ENCODE data around the gene ARHGDIB. TPM values are rescaled to one million over a fixed set of nuclear protein-coding genes. Genes with fewer than 3 reads are reported as not detected.
A peak's percentile ranks its signal among the peaks of the same experiment; 100 is the strongest.

Gene ARHGDIB
- 36.6 TPM for polyA plus RNA-seq (ENCODE audit: insufficient read length)

DNA sequence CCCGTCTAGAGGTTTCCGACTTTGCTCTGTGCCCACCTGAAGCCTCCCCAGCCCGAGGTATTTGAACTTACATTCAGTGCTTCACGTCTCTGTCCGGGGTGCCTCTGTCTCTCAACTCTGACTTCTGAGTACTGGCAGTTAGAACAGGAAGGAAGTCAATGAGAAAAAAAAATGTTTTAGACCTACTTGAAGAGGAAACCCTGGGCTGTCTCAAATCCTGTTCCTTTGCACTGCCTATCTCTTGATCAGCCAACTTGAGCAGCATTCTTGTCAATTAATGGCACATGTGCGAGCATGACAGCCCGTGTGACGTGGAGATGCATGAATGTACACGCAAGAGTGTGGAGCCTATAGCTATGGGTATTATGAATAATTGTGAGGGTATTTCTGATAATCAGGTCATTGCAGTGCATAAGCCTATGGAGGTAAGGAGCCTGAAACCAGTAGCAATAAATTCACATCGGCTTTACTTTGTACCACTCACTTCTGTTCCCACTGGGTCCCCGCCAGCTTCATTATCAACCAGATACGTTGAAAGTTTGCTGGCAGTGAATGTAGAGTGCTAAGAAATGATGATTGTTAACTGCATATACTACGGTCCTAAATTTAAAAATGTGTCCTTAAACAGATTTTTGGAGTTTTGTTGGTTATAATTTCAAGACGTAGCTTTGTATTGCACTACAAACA, at the start of gene ARHGDIB:
Gene ARHGDIB, minus strand, starts transcription at position 136 of the 687 bp plus-strand sequence. CDS start 10,889 bp downstream, outside the sequence.
- no peak for DNase-seq

DNA sequence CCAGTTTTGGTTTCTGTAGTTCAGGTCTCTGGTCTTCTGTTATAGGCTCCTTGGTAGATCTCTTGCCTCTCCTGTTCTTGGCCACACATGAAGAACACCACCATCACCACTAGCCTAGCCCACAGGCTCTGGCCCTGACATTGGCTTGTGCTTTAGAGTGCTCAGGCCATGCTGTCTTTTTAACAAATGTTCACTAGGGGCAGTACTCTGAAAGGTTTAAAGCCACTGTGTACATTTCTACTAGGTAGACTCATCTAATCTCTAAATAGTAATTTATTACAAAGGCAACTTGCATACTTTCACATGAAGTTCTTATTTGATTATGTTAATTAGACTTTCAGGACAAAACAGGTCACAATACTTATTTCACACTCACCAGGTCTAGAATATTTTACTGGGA, 49.8 kb upstream of the ARHGDIB start:
- DNase-seq, result no peak

DNA sequence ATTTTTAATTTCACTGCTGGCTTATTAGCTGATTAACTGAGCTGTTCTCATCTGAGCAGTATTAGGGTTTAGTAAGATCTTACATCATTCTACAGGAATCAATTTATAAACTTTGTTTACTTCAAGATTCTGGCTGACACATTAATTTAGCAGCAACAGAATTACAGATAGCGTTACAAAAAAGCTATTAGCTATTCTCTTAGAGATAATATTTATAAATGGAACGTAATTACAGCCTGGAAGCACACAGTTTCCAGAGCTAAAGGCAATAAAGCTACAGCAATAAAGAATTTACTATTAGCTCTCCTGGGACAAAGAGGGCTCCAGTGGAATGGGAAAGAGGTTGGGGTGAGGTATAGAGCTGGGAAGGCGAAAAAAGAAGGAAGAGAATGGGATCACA, 46.1 kb upstream of the ARHGDIB start:
- DNase-seq, result no peak

DNA sequence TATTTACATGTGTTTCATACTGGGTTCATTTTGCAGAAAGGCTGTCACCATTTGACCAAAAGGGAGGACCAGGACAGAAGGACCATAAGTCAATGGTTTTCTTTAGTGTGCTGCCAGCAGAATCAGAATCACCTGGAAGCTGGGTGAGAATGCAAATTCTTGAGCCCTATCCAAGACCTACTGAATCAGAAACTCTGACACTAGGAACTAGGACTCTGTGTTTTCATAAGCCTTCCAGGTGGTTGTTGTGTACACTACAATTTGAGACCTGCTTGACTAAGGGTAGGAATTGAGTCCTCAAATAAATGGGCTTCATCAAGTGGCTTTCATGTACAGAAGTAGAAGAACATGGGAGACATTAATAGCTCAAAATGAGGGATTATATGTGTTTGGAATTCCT, 43.7 kb upstream of the ARHGDIB start:
- no peak for DNase-seq

DNA sequence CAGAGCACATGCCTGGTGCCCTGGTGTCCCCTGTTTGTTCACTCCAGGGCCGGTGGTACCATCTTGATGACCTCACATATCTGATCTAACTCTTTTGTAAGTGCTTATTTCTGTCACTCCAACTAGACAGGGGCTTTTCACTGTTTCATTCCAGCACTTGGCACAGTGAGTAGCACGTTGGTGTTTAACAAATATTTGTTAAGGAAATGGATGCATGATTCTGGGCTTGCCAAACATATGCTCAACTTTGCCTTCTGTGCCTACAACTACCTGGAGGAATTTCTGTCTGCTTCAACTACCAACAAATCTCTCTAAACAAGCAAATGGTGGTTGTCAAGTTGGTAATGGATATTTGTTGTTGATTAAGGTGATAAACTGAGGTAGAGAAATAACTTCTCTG, 43.0 kb upstream of the ARHGDIB start:
- DNase-seq, result no peak

DNA sequence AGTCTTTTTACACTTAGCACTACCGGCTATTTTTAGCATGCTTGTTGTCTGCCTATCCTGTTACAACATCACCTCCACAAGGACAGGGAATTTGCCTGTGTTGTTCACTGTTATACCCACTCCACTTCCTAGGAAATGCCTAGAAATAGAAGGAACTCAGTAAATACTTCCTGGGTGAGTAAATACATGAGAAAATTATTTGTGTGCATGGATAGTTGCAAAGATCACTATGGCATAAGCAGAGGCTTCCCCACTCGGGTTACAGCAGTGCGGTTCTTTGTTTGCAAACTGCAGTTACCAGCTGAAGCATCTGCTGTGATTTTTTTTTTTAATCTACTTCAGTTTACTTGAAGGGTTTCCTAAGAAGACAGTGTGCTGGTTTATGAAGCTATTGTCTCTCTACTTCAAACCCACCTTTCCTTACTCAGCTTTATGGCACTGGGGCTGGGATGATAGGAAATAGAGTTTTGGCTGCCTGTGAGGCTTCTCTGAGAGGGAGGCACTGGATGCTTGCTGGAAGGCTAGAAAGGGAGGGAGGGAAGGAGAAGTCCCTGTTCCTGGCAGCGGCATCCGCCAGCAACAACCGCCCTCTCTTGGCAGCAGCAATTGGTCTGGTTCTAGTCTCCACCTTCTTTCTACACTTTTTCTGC, 40.5 kb upstream of the ARHGDIB start:
- peak; percentile 38 for DNase-seq

DNA sequence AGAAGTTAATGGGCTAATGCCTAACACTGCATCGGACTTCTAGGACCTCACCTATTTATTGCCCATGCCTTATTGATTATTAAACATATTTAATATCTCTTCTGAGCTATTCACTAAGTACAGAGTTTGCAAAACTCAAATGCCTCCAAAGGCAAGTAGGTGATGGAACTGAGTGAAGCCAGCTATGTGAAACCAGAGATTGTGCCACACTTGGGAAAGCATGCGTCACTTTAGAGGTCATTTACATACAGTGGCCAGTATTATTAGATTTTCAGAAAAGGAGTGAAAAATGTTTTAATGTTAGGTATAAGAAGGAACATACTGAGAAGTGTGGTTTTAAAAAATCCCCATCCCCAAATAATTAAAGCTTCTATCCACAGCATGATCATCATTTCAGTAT, 39.2 kb upstream of the ARHGDIB start:
- DNase-seq, result no peak

DNA sequence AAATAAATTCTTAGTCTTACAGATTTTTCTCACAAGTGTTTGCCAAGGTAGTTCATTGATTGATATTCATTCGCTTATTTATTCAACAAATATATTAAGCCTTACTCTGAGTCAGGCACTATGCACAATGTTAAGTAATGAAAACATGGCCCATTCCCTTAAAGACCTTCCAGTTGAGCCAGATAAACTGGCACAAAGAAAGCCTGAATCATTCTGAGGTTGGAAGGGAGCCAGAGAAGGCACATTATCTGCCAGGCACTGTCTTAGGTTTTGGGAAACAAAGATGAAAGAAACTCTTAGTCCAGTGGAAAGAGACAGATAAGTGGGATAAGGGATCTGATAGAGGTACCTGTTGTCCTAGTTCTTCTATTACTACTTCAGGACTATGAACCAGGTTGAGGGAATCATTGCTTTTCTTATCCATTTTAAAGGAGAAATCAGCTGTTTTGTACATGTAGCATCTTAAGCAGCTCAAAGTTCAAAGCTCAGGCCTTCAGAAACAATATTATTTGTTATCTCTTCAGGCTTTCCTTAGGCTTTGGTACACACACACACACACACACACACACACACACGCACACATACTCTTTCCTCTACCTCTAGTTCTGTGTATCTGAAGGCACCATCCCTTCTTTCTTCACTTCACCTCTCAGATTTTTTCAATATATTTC, 38.4 kb upstream of the ARHGDIB start:
- no peak for DNase-seq

DNA sequence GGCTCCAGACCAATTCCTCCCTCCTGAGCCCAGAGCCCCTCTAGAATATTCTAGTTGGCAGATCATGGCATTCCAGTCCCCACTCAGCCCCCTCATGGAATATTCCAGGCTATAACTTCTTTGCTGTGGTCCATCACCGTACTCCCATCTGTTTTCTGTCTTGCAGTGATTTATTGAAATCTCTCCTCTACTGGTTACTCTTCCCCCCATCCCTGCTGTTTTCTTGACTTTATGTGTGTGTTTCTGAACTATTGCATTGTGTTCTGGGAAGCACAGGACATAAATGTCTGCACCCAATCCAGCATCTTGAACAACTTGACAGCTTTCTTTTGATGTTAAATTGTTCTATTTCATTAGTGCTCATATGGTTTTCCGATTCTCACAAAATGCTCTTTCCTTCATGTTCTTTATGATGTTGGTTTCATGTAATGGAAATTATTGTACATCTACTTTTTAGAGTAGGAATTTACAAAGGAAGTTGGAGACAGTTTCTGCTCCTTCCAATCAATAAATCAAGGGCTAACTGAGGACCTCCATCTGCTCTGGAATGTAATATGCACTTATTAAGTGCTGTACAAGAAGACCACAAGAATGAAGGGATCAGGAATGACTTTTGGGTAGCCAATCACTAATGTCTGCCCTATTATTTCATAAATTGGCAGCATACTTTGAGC, 37.8 kb upstream of the ARHGDIB start:
- no peak for DNase-seq

DNA sequence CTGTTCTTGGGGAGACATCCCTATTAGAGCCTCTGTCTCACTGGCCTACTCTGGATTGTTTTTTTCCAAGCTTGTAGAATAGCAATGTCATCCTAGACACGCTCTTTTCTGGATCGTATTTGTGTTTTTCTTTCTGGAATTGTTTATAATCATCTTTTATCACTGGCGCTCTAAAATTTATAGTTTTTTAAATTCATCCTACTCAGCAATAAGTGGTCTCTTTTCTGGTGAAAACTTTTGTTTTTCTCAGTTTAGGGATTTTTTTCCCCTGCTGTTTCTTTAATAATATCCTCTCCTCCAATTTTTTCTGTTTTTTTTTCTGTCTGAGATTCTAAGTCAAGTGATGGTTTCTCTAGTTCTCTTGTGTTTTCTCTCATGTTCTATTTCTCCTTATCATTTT, 36.6 kb upstream of the ARHGDIB start:
- no peak for DNase-seq

DNA sequence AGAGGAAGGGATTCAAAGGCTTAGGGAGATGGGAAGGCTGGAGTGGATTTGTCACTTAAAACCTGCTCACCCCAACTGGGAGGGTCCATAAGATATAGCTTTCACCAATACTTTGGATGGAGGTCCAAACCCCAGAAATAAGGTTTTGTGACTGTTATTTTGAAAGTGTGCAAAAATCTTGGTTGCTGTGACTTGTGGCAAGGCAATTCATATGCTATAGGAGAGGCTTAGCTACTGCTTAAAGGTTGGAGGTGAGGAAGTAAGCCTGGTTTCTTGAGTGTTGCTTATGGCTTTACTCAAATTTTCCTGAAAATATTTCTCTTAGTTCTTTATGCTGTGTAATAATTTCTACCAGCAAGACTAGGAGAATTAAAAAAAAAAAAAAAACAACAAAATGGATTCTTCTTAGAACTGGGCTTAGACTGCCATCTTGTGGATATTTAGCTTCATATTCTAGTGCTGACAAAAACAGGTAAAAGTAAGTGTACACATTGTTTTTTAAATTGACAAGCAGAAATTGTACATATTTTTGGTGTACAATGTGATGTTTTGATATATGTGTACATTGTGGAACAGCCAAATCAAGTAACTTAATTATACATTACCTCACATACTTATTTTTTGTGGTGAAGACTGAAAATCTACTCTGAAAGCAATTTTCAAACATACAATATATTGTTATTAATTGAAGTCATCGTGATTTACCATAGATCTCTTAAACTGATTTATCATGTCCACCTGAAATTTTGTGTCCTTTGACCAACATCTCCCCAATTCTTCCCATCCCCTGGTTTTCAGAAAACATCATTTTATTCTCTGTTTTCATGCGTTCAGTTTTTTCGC, 34.4 kb upstream of the ARHGDIB start:
- DNase-seq, result no peak

DNA sequence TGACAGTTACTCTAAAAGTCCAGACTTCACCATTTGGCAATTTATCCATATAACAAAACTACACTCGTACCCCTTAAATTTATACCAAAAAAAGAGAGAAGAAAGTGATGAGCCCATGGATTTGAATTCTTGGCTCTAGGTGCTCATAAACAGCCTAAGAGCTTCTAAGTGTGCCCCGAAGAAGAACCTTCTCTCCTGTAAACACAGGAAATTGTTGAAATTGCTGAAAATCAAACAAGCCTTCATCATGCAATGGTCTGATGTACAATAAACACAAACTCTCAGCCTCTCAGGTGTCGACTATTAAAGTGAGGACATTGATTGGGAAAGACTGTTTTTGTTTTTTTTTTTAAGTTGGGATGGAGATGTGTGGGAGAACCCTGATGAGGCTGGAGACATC, 33.2 kb upstream of the ARHGDIB start:
- no peak for DNase-seq

DNA sequence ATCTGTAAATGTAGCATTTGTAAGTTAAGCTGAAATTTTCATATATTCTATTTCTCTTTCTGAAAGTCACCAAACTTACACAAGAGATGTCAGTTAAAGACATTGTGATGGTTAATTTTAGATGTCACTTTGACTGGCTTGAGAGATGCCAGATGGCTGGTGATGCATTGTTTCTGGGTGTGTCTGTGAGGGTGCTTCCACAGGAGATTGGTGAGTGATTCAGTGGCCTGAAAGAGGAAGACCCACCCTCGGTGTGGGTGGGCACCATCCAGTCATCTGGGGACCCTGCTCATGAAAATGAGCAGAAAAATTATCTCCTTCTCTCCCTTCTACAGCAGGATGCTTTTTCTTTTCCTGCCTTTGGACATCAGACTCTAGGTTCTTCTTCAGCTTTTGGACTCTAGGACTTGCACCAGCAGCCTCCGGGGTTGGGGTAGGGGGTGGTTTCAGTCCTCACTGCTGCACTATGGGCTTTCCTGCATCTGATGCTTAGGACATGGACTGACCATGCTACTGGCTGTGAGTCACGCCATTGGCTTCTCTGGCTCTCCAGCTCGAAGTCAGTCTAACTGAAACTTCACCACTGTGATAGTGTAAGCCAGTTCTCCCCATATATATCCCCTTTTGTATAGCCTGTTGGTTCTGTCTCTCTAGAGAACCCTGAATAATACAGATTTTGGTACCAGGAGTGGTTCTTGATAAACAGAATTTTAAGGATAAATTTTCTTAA, 32.3 kb upstream of the ARHGDIB start:
- no peak for DNase-seq

DNA sequence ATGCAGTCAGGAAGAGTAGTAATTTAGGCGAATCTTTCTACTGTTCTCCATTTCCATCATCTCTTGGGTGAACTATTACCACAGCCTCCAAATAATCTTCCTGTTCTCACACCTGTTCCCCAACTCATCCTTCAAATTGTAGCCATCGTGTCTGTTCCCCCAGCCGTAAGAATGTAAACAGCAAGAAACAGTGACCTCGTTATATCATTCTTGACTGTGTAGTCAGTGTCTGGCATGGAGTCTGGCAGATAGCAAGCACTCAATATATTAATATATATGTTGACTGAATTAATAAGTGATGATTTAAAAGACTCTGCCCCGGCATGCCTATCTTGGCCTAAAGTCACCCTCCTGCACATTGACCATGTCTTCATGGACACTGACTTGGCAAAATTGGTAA, 31.7 kb upstream of the ARHGDIB start:
- DNase-seq, result no peak

DNA sequence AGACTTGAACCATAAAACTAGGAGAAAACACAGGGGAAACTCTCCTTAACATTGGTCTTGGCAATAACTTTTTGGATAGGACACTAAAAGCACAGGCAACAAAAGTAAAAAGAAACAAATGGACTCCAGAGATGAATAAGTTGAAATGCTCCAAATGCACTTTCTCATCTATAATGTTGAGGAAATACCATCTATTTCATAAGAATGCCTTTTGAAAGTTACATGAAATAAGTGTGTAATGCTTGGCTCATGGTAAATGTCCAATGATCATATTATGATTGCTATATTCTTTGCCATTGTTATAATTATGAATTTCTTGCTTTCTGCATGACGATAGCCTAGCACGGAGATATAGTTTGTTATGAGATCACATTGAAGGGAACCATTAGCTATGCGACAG, 31.3 kb upstream of the ARHGDIB start:
- DNase-seq, result no peak

DNA sequence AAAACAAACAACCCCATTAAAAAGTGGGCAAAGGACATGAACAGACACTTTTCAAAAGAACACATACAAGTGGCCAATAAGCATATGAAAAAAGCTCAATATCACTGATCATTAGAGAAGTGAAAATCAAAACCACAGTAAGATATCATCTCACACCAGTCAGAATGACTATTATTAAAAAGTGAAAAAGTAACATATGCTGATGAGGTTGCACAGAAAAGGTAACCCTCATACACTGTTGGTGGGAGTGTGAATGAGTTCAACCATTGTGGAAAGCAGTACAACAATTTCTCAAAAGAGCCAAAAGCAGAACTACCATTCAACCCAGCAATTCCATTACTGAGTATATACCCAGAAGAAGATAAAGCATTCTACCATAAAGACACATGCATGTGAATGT, 29.7 kb upstream of the ARHGDIB start:
- no peak for DNase-seq

DNA sequence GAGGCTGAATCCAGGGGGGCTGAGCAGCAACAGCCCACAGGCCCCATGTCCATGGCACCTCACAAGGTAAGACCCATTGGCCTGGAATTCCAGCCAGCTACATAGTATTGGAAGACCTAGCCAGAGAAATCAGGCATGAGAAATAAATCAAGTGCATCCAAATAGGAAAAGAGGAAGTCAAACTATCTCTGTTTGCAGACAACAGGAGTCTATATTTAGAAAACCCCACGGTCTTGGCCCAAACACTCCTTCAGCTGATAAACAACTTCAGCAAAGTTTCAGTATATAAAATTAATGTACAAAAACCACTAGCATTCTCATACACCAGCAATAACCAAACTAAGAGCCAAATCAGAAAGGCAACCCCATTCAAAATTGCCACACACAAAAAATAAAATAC, 28.4 kb upstream of the ARHGDIB start:
- DNase-seq, result no peak

DNA sequence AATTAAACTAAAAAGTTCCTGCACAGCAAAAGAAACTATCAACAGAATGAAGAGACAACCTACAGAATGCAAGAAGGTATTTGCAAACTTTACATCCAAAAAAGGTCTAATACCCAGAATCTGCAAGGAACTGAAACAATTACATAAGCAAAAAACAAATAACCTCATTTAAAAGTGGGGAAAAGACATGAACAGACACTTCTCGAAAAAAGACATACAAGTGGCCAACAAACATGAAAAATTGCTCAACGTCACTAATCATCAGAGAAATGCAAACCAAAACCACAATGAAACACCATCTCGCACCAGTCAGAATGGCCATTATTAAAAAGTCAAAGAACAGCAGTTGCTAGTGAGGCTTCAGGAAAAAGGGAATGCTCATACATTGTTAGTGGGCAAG, 26.6 kb upstream of the ARHGDIB start:
- no peak for DNase-seq

DNA sequence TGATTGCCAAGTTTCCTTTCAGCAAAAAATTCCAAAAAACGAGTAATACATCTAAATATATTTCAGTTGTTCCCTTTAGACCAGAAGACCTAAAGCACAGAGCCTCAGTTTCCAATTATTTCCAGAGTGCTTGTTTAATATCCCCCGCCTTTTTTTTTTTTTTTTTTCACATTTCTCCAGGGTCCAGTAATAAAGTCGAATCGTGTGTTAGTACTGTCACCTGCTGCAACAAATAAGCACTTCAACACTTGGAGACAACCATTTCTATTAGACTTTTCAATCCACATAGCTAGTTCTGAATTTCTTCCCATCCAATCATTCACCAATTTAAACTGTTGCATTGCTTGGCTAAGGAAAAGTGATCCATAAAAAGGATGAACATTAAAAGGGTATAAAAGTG, 25.0 kb upstream of the ARHGDIB start:
- DNase-seq, result no peak

DNA sequence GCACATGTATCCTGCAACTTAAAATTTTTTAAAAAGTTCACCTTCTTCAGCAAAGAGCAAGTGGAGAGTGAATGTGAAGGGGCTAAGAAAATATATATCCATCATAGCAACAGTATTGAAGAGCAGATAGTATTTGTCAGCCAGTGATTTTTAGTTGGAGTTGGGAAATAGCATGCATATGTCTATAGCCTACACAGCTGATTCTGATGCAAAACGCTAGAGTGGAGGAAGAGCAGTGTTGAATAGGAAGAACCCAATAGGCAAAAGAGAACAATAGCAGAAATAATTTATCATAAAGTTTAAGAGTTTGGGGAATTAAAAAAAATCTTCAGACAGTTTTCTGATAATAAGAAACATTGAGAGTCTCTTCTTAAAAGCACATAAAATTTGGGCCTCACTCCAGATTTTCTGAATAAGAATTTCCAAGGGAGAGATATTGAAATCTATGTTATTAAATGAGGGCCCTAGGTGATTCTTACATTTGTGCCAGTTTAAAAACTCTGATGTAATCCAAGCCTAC, 23.4 kb upstream of the ARHGDIB start:
- no peak for DNase-seq

DNA sequence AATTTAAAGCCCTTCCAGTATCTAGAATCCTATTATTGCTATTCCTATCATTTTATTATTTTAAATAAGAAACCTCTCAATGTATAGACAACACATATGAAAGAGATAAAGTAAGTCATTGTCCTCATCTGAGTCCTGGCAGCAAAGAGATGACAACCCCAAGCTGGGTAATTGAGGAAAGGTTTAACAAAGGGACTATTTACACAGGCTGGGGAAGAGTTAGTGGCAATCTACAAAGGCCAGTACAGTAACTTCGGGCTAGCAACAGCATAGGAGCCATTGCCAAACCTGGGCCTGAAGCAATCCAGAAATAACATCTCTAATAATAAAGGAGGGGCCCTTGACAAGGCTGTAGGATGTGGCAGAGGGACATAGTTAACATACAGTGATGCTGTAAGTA, 22.6 kb upstream of the ARHGDIB start:
- no peak for DNase-seq

DNA sequence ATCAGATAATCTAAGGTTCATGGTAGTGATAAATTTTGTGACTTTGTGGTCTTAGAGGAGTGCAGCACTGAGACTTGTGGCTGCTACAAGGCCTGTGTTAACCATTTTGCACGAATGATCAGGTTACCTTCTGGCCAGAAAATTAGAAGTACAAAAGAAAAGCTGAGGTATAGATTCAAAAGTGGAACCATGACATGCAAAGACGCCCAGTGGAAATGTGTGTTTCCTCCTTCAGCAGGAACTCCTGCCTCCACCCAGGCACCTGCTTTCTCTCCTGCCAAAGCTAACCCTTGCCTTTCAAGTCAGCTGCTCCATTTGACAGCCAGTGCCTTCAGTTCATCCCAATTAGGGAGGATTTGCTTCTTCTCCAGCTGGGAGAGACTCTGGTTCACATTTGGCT, 21.6 kb upstream of the ARHGDIB start:
- no peak for DNase-seq

All from hindlimb muscle (tissue), 1 donor.